Fibroblast of the conjunctiva (primary cell): ENCODE measurements around the gene MUC5B.
"Not testable (repeated sequence)": the region's sequence is repeated elsewhere in the genome, so short reads cannot be mapped to it uniquely, and the experiment has no call there.

Source experiments
- DNase-seq: peaks from one replicate; pipeline ENCODE4 v3.0.0-alpha.2; 2010; ENCODE audit warnings: low read depth

MUC5B gene

DNA sequence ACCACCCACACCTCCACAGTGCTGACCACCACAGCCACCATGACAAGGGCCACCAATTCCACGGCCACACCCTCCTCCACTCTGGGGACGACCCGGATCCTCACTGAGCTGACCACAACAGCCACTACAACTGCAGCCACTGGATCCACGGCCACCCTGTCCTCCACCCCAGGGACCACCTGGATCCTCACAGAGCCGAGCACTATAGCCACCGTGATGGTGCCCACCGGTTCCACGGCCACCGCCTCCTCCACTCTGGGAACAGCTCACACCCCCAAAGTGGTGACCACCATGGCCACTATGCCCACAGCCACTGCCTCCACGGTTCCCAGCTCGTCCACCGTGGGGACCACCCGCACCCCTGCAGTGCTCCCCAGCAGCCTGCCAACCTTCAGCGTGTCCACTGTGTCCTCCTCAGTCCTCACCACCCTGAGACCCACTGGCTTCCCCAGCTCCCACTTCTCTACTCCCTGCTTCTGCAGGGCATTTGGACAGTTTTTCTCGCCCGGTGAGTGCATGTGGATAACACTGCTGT, 28.4 kb downstream of the MUC5B start:
- DNase-seq: no peak

- DNase-seq: no peak
Observed at GRCh38 chr11:1252371-1253102, 29.7 kb downstream of the MUC5B start.

- no peak for DNase-seq
Observed at GRCh38 chr11:1253103-1253485, 30.2 kb downstream of the MUC5B start.

DNA sequence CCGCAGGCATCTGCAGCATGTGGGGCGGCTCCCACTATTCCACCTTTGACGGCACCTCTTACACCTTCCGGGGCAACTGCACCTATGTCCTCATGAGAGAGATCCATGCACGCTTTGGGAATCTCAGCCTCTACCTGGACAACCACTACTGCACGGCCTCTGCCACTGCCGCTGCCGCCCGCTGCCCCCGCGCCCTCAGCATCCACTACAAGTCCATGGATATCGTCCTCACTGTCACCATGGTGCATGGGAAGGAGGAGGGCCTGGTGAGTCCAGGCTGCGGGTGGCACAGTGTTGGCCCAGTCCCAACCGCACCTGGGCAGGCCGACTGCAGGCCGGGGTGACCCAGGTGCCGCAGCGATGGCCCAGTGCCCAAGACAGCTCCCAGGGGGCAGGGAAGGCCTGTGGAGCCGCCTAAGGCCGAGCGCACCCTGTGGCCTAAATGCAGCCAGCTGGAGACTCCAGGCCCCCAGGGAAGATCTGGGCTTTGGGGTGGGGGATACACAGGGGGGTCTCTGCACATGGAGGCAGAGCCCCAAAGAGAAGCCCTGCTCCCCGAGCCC, 31.3 kb downstream of the MUC5B start:
- no peak for DNase-seq

- DNase-seq: no peak
Observed at GRCh38 chr11:1254733-1255132, 31.9 kb downstream of the MUC5B start.

DNA sequence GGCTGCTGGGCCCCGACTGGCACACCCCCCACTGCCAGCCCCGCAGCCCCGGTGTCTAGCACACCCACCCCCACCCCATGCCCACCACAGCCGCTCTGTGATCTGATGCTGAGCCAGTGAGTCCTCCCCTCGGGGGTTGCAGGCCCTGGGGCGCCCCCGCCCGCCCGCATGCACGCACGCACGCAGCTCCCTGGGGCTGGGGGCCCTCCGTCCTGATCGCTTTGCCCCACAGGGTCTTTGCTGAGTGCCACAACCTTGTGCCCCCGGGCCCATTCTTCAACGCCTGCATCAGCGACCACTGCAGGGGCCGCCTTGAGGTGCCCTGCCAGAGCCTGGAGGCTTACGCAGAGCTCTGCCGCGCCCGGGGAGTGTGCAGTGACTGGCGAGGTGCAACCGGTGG, 32.3 kb downstream of the MUC5B start:
- DNase-seq: no peak

- no peak for DNase-seq
Observed at GRCh38 chr11:1256257-1257045, 33.6 kb downstream of the MUC5B start.

- DNase-seq: no peak
Observed at GRCh38 chr11:1257366-1257765, 34.5 kb downstream of the MUC5B start.

DNA sequence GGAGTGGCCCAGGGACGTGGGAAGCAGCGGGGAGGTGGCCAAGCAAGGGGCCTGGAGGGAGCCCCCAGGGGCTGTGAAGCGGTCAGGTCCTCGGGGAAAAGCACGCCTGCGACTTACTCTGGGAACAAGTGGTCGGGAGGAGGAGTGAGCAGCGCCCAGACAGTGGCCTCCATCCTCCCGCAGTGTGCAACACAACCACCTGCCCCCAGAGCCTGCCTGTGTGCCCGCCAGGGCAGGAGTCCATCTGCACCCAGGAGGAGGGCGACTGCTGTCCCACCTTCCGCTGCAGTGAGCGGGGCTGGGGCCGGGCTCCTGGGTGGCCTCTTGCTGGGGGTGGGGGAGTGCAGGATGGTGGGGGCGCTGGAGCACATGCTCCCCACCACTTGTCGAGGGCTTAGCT, 35.0 kb downstream of the MUC5B start:
- no peak for DNase-seq

DNA sequence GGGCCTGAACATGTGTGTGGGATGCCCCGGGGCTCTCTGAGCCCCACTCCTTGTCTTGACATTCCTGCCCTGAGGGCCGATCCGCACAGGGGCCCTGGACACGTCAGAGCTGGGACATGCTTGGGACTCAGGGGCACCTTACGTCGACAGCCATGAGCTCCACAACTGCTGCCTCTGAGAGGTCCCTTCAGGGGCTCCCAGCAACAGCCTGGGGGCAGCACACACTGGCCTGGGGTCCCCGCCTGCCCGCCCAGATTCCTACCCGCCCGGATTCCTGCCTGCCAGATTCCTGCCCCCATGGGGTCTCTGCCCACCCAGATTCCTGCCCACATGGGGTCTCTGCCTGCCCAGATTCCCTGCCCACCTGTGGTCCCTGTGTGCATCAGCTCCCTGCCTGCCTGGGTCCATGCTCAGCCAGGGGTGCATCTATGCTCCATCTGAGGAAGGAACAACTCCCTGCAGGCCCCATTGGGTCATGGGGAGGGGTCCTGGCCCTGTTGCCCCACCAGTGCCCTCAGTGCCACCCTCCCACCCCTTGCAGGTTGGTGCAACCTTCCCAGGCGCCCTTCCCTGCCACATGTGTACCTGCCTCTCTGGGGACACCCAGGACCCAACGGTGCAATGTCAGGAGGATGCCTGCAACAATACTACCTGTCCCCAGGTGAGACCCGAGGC, 35.7 kb downstream of the MUC5B start:
- no peak for DNase-seq

- no peak for DNase-seq
Observed at GRCh38 chr11:1259076-1259461, 36.2 kb downstream of the MUC5B start.

DNA sequence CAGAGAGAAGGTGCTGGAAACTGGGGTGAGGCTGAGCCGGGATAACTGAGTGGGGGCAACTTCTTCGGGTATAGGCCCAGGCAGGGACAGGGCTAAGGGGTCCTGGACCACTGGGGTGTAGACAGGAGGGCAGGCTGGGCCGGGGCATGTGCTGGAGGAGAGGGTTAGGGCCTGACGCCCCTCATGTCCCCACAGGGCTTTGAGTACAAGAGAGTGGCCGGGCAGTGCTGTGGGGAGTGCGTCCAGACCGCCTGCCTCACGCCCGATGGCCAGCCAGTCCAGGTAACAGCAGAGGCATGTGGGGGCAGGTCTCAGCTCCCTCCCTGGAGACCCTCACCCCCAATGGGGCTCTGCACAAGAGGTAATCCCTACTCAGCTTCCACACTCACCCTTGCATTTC, 36.7 kb downstream of the MUC5B start:
- DNase-seq: no peak

DNA sequence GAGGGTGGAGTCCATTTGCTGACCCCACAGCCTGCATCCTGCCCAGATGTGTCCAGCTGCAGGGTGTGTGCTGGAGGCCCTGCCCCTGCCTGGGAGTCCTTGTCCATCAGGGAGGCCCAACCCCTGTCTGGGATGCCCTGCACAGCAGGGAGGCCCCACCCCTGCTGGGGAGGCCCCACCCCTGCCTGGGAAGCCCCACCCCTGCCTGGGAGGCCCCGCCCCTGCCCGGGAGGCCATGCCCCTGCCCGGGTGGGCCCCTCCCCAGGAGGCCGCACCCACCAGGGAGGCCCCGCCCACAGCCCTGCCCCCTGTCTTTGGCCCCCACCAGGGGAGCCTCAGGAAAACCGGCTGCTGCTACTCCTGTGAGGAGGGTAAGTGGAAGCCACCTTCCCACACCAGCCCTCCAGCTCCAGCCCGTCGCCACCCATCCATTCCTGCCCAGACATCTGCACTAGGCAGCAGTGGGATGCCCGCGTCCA, 37.2 kb downstream of the MUC5B start:
- DNase-seq: peak; percentile 14

- no peak for DNase-seq
Observed at GRCh38 chr11:1260620-1261019, 37.8 kb downstream of the MUC5B start.

- DNase-seq: no peak
Observed at GRCh38 chr11:1261241-1262071, 38.6 kb downstream of the MUC5B start.

DNA sequence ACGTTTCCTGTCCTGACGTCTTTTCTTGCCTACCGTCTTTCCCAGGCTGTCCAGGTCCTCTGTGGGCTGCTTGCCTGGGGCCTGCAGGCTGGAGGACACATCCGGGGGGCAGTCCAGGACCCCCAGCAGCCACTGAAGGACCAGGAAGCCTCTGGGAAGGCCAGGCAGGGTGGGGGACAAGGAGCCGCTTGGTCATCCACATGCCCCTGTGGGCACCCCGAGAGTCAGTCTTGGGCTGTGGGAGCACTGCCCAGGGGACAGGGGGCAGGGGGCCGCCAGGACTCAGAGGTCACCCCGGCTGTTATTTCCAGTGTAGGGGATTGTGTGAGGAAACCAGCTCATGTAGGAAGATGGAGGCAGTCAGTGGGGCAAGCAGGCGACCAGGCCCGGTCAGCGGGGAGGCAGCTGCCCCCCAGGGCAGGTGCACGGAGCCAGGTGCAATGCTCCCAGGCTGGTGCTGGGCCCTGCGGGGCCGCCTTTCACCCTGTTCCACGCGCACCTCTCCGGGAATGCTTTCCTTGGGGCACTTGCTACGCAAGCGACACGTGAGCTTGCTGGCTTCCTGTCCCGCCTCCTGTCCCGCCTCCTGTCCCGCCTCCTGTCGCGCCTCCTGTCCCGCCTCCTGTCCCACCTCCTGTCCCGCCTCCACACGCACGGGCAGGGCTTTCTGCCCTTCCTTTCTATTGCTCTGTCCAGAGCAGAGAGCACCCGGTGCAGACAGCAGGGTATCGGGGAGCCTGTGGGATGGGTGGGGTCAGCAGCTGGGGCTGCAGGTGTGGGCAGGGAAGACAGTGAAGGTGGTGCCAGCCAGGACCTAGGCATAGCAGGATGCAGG, 39.5 kb downstream of the MUC5B start:
- DNase-seq: peak; percentile 89

- no peak for DNase-seq
Observed at GRCh38 chr11:1263010-1263409, 40.1 kb downstream of the MUC5B start.

GRCh38 chr11:1264444-1264843, 41.6 kb downstream of the MUC5B start:
- peak; percentile 62 for DNase-seq

DNA sequence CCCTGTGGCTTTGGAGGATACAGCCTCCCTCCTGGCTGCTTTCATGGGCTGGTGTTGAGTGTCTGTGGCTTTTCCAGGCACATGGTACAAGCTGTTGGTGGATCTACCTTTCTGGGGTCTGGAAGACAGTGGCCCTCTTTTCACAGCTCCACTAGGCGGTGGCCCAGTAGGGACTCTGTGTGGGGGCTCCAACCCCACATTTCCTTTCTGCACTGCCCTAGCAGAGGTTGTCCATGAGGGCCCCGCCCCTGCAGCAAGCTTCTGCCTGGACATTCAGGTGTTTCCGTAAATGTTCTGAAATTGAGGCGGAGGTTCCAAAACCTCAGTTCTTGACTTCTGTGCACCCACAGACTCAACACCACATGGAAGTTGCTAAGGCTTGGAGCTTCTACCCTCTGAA, 42.6 kb downstream of the MUC5B start:
- DNase-seq: not testable (repeated sequence)

DNA sequence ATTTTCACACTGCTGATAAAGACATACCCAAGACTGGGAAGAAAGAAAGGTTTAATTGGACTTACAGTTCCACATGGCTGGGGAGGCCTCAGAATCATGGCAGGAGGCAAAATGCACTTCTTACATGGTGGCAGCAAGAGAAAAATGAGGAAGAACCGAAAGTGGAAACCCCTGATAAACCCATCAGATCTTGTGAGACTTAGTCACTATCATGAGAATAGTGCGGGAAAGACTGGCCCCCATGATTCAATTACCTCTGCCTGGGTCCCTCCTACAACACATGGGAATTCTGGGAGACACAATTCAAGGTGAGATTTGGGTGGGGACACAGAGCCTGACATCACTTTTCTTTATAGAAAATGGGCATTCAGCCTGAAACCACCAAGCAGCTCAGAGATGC, 44.1 kb downstream of the MUC5B start:
- not testable (repeated sequence) for DNase-seq
